Neuron (in vitro differentiated cells): ENCODE measurements around the gene CUL4A.

Source experiments
- H2AFZ ChIP-seq: one replicate; pipeline ENCODE4 v1.6.1; 2013; ENCODE audit warnings: low read depth, mild to moderate bottlenecking, inconsistent platforms, low read length, moderate library complexity
- H3K27me3 ChIP-seq: one replicate; pipeline ENCODE4 v1.6.1; 2013; ENCODE audit warnings: low read length; ENCODE audit not compliant: insufficient read depth
- H3K36me3 ChIP-seq: one replicate; pipeline ENCODE4 v1.6.1; 2013; ENCODE audit warnings: low read length; ENCODE audit not compliant: insufficient read depth
- H3K4me1 ChIP-seq: one replicate; pipeline ENCODE4 v1.6.1; 2013; ENCODE audit warnings: low read length; ENCODE audit not compliant: insufficient read depth
- H3K4me3 ChIP-seq: 2 replicates; pipeline ENCODE4 v1.5.1; 2013; ENCODE audit warnings: mild to moderate bottlenecking, low read length, moderate library complexity
- H3K9me3 ChIP-seq: one replicate; pipeline ENCODE4 v1.6.1; 2013; ENCODE audit warnings: low read length

Gene CUL4A

GRCh38 chr13:113170511-113170910, 38.9 kb upstream of the CUL4A start:
- no peaks in the 10 kb centered on the region for H3K4me1 ChIP-seq
- H3K27me3 ChIP-seq = no peaks in the 10 kb centered on the region
- H3K4me3 ChIP-seq = no peak overlapping the region
- no peak overlapping the region for H2AFZ ChIP-seq
- peaks cover 4% of the 10 kb centered on the region for H3K9me3 ChIP-seq
- peaks cover 49% of the 10 kb centered on the region for H3K36me3 ChIP-seq

DNA sequence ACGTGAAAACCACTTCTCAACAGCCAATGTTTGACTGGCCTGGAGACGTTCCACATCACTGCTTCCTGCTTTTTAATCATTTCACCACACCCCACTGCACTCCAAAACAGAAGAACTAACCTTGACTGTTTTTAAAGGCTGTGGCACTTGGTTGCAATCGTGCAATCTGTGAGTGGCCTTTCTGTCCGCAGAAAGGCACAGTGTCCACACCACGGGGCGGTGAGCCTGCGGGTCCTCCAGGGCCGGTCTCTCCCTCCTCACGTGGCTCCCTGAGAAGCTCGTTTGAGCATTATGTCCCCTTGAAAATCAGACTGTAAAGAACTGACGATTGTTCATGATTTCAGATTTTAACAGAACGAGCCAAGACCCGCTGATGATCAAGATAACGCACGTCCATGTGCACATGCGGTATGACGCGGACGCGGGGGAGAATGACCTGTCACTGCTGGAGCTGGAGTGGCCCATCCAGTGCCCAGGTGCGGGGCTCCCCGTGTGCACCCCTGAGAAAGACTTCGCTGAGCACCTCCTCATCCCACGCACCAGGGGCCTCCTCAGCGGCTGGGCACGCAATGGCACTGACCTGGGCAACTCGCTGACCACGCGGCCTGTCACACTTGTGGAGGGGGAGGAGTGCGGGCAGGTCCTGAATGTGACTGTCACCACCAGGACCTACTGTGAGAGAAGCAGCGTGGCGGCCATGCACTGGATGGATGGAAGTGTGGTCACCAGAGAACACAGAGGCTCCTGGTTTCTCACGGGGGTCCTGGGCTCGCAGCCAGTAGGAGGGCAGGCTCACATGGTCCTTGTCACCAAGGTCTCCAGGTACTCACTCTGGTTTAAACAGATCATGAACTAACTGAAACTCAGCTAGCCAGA, 37.9 kb upstream of the CUL4A start:
- peaks cover 4% of the 10 kb centered on the region for H3K9me3 ChIP-seq
- H2AFZ ChIP-seq = no peak overlapping the region
- no peaks in the 10 kb centered on the region for H3K27me3 ChIP-seq
- peaks cover 58% of the 10 kb centered on the region for H3K36me3 ChIP-seq
- H3K4me3 ChIP-seq = no peak overlapping the region
- H3K4me1 ChIP-seq = no peaks in the 10 kb centered on the region

- Histone ChIP-seq H3K4me1 (no peaks in the 10 kb centered on the region), H3K36me3 (peaks cover 62% of the 10 kb centered on the region), H3K9me3 (peaks cover 4% of the 10 kb centered on the region), H3K4me3 (no peak overlapping the region), H2AFZ (no peak overlapping the region), H3K27me3 (no peaks in the 10 kb centered on the region)
These were observed 36.9 kb upstream of the CUL4A start for GRCh38 chr13:113172419-113172926.

- Histone ChIP-seq H3K36me3 (peaks cover 81% of the 10 kb centered on the region), H3K9me3 (no peaks in the 10 kb centered on the region), H3K4me1 (peaks cover 6% of the 10 kb centered on the region), H2AFZ (no peak overlapping the region), H3K4me3 (no peak overlapping the region), H3K27me3 (no peaks in the 10 kb centered on the region)
These were observed 33.1 kb upstream of the CUL4A start for GRCh38 chr13:113176280-113176679.

- peaks cover 6% of the 10 kb centered on the region for H3K4me1 ChIP-seq
- no peak overlapping the region for H3K4me3 ChIP-seq
- peaks cover 79% of the 10 kb centered on the region for H3K36me3 ChIP-seq
- no peaks in the 10 kb centered on the region for H3K27me3 ChIP-seq
- no peak overlapping the region for H2AFZ ChIP-seq
- H3K9me3 ChIP-seq = no peaks in the 10 kb centered on the region
These were observed 32.6 kb upstream of the CUL4A start for GRCh38 chr13:113176822-113177221.

GRCh38 chr13:113178070-113178895, 31.1 kb upstream of the CUL4A start:
- Histone ChIP-seq H3K36me3 (peaks cover 72% of the 10 kb centered on the region), H3K4me3 (no peak overlapping the region), H3K4me1 (peaks cover 6% of the 10 kb centered on the region)

GRCh38 chr13:113178896-113179167, 30.6 kb upstream of the CUL4A start:
- Histone ChIP-seq H3K27me3 (no peaks in the 10 kb centered on the region), H3K4me1 (peaks cover 6% of the 10 kb centered on the region), H3K36me3 (peaks cover 75% of the 10 kb centered on the region), H2AFZ (no peak overlapping the region), H3K9me3 (no peaks in the 10 kb centered on the region), H3K4me3 (no peak overlapping the region)

More at GRCh38 chr13:113178070-113178895, 31.1 kb upstream of the CUL4A start:
- Histone ChIP-seq H3K9me3 (no peaks in the 10 kb centered on the region), H2AFZ (no peak overlapping the region), H3K27me3 (no peaks in the 10 kb centered on the region)

GRCh38 chr13:113179374-113180230, 29.8 kb upstream of the CUL4A start:
- Histone ChIP-seq H3K36me3 (peaks cover 72% of the 10 kb centered on the region), H3K4me3 (no peak overlapping the region), H3K4me1 (peaks cover 6% of the 10 kb centered on the region)

GRCh38 chr13:113182046-113182445, 27.4 kb upstream of the CUL4A start:
- Histone ChIP-seq H3K27me3 (no peaks in the 10 kb centered on the region), H3K4me1 (peaks cover 6% of the 10 kb centered on the region), H3K9me3 (no peaks in the 10 kb centered on the region), H3K36me3 (peaks cover 72% of the 10 kb centered on the region), H2AFZ (no peak overlapping the region), H3K4me3 (no peak overlapping the region)

More at GRCh38 chr13:113179374-113180230, 29.8 kb upstream of the CUL4A start:
- Histone ChIP-seq H3K27me3 (no peaks in the 10 kb centered on the region), H3K9me3 (no peaks in the 10 kb centered on the region), H2AFZ (no peak overlapping the region)

DNA sequence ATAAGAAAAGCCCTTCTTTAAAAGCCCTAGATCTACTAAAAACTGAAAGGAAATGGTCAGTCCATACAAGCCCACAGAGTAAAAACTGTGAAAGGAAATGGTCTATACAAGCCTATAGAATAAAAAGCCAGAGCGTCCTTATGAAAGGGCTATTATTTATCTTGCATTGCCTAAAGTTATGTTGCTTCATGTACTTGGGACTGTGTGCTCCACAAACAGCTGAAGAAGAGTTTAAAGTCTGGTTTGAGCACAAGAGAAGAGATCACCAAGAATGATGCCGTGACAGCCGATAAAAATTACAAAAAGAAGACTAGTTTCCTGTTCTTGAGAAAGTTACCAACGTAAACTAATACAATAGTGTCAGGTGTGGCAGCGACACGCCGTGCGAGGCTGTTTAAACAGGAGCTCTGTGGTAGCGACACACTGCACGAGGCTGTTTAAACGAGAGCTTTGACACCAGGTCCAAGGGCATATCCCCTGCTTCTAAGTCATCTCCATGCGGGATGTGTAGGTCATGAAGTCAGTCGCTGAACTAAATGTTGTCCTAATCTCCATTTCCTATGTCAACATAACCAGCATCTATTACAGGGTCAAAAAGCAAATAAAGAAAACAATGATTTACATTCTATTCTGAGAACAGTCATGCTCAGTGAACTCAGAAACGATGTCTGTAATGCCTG, 25.8 kb upstream of the CUL4A start:
- no peaks in the 10 kb centered on the region for H3K27me3 ChIP-seq
- H3K4me1 ChIP-seq = peaks cover 6% of the 10 kb centered on the region
- no peaks in the 10 kb centered on the region for H3K9me3 ChIP-seq
- H3K36me3 ChIP-seq = peaks cover 76% of the 10 kb centered on the region
- no peak overlapping the region for H2AFZ ChIP-seq
- H3K4me3 ChIP-seq = no peak overlapping the region

- Histone ChIP-seq H3K27me3 (no peaks in the 10 kb centered on the region), H3K4me1 (peaks cover 3% of the 10 kb centered on the region), H2AFZ (no peak overlapping the region), H3K4me3 (no peak overlapping the region), H3K36me3 (peaks cover 72% of the 10 kb centered on the region), H3K9me3 (no peaks in the 10 kb centered on the region)
These were observed 24.6 kb upstream of the CUL4A start for GRCh38 chr13:113184568-113185440.
